ENCODE data around the gene CABLES1. TPM values are rescaled to one million over a fixed set of nuclear protein-coding genes. Genes with fewer than 3 reads are reported as not detected.
"Not testable (repeated sequence)": the region's sequence is repeated elsewhere in the genome, so short reads cannot be mapped to it uniquely, and the experiment has no call there.

The CABLES1 gene
- total and polyA plus RNA-seq, 2 of the 4 experiments (the other 2 are of a cell fraction): 4.7 to 5.7 TPM

DNA sequence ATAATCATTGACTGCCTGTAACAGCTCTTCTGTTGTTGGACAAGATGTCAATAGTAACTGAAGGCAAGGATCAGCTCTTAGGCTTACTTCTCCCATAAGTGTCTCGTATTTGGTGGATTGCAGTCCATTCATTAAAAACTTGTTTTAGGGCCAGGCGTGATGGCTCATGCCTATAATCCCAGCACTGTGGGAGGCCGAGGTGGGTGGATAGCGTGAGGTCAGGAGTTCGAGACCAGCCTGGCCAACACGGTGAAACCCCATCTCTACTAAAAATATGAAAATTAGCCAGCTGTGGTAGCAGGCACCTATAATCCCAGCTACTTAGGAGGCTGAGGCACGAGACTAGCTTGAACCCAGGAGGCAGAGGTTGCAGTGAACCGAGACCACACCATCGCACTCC is 26.1 kb upstream of the CABLES1 start:
- H3K56ac ChIP-seq (ENCODE audit: extremely low read depth, insufficient read depth, low read length); H2AFZ ChIP-seq (replicated peaks; ENCODE audit: low read length, poor library complexity); H4K5ac ChIP-seq (ENCODE audit: low read depth, low read length); in situ Hi-C loops (cut with MboI; ENCODE audit: low sequenced_read_pairs); H3K9me3 ChIP-seq (ENCODE audit: control insufficient read depth, insufficient read depth, low read length); H3K9ac ChIP-seq (ENCODE audit: low read depth, low read length); ATAC-seq (ENCODE audit: low read depth); CTCF ChIA-PET; H4K20me1 ChIP-seq (ENCODE audit: insufficient read depth, low read length); H3K27me3 ChIP-seq (ENCODE audit: control insufficient read depth, insufficient read depth, low read length); dilution Hi-C loops (cut with HindIII; ENCODE audit: low sequenced_read_pairs, unreplicated experiment); H2AK9ac ChIP-seq (replicated peaks; ENCODE audit: low read depth, low read length, poor library complexity); H3K27ac ChIP-seq (ENCODE audit: insufficient read depth, low read length); H3K79me1 ChIP-seq (ENCODE audit: low read depth in 1 of 2, low read length in 2 of 2); intact Hi-C loops (cut with micrococcal nuclease); H3K4me3 ChIP-seq (ENCODE audit: insufficient read depth, low read depth, low read length); BruUV-seq (replicated peaks); H3K36me3 ChIP-seq (ENCODE audit: control insufficient read depth, insufficient read depth, low read length); DNase-seq; H3K4me2 ChIP-seq (ENCODE audit: low read depth, low read length); H3K23ac ChIP-seq (ENCODE audit: low read depth, low read length); POLR2A ChIA-PET (ENCODE audit: unreplicated experiment): not testable (repeated sequence)
- 100% methylated on average over 2 of the region's 9 CpGs; no CpG with 5 or more reads in 1 of the 2 experiments for WGBS, 2 experiments (ENCODE audit: extremely low coverage in 2 of 2, insufficient read length in 1 of 2)
- H2AK5ac ChIP-seq (ENCODE audit: low read depth, low read length): peak overlapping the region; percentile 61
- H3K4me1 ChIP-seq (ENCODE audit: control insufficient read depth, insufficient read depth, low read length): peaks cover 15% of the 10 kb centered on the region
- peak overlapping the region; percentile 82; the same call in 1 of the 2 replicates for H2BK20ac ChIP-seq (ENCODE audit: low read depth, low read length)
- peak overlapping the region; percentile 24; the same call in 1 of the 2 replicates for H3K18ac ChIP-seq (ENCODE audit: low read depth, low read length)
- peaks cover 11% of the 10 kb centered on the region for H3K9me1 ChIP-seq (ENCODE audit: insufficient read depth, low read length)
- peak overlapping the region; percentile 50; the same call in 1 of the 2 replicates for H4K91ac ChIP-seq (ENCODE audit: insufficient read depth, low read depth, low read length)
- 0 out of 2 replicates have a peak overlapping the region, but pooled peaks have one; percentile 74 for H3K14ac ChIP-seq (replicated peaks; ENCODE audit: low read depth, low read length)
- H4K8ac ChIP-seq (ENCODE audit: low read depth in 2 of 2, low read length in 2 of 2): peak overlapping the region in 1 of 2 experiments; percentile 33; a peak in 1 of 4 replicates
- peak overlapping the region; percentile 33 for H2BK15ac ChIP-seq (ENCODE audit: low read depth, low read length)
- H2BK120ac ChIP-seq (ENCODE audit: low read depth, low read length): peak overlapping the region; percentile 65
- H2BK5ac ChIP-seq (ENCODE audit: low read depth, low read length, poor library complexity, severe bottlenecking): peak overlapping the region; percentile 2
- peak overlapping the region; percentile 65 for H3K4ac ChIP-seq (ENCODE audit: low read depth, low read length)
